HG03095 (cell line): Measurements from ENCODE around the gene ENPP5.
"Not testable (repeated sequence)": the region's sequence is repeated elsewhere in the genome, so short reads cannot be mapped to it uniquely, and the experiment has no call there.

Experiments used
- ATAC-seq: cut with Tn5 transposase; IDR thresholded peaks from one replicate; pipeline ENCODE4 v1.9.1; 2021; ENCODE audit warnings: moderate library complexity; ENCODE audit not compliant: unreplicated experiment

ENPP5 gene

DNA sequence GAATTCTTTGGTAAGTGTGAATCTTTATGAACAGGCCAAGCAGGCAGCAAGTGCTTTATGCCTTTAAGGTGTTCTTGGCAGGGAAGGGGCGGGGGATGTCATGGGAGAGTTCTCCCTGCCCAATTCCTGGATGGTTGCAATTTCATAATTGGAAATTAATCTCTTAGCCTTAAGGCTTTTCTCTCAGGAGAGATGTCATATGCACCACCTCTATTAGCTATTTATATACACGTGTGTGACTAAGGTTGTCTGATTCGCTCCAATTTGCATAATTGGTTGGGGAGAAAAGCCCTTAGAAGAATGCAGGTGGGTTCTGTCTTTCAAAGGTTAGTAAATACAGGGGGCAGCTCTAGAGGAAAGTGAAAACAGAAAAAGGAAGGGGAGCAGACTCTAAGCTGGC, 5.2 kb upstream of the ENPP5 start:
- no peak for ATAC-seq

DNA sequence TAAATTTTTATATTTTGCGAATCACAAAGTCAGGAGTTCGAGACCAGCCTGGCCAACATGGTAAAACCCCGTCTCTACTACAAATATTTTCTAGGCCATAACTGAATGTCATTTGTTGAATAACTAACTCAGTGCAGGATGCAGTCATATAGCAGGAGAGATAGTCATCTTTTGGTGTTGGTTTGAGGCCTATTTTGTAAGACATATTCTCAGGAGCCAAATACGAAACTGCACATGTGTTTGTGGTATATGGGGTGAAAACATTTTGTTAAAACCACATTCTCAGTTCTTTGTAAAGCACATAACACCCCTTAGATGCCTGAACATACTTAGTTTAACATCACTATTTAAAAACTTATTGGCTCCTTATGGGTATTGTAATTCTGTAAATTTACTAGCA, 4.7 kb upstream of the ENPP5 start:
- peak; percentile 83 for ATAC-seq

DNA sequence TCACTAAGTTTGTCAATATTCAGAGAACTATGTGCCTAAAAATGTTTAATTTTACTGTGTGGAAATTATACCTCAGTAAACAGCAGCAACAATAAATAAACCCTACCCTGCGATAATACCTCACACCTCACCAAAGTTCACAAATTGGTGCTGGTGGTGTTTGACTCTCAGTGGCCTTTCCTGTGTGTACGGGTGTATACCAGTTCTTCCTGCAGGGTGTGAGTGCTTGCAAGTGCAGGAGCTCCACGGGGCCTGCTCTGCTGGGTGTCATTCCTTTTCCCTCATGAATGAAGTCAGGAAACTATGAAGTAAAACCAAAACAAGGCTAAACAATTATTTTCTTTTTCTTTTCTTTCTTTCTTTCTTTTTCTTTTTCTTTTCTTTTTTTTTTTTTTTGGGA, 4.1 kb upstream of the ENPP5 start:
- no peak for ATAC-seq

- no peak for ATAC-seq
These were observed 1.4 kb upstream of the ENPP5 start for GRCh38 chr6:46172176-46172575.

DNA sequence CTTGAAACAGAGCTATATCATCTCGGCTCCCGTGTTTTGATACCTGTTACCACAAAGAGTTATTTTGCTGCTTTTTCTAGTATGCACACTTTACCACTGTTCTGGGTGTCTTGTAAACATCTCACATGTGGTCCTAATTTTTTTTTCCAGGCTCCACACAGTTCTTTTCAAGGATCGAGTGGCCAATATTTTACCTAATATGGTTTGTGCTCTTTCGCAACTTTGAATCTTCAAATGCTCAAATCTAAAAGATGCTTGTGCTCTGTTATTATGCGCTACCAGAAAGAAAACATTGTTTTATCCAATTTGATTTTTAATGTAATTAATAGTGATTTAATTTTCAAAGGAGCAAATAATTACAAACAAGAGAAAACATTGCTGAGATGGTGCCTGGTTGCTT, 10.7 kb downstream of the ENPP5 start:
- ATAC-seq: no peak

GRCh38 chr6:46159229-46159628, 11.6 kb downstream of the ENPP5 start:
- no peak for ATAC-seq

DNA sequence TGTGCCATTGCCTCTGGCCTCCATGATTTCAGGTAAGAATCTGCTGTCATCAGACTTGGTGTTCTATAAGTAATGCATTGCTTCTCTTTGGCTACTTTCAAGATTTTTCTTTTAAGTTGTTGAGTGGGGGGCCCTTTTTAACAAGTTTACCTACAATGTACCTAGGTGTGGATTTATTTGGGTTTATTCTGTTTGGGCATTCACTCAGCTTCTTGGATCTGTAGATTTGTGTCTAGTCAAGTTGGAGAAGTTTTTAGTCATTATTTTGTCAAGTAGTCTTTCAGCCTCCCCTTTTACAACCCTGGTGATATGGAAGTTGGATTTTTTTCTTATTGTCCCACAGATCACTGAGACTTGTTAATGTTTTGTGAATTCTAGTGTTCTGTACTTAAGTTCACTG, 14.1 kb downstream of the ENPP5 start:
- no peak for ATAC-seq

DNA sequence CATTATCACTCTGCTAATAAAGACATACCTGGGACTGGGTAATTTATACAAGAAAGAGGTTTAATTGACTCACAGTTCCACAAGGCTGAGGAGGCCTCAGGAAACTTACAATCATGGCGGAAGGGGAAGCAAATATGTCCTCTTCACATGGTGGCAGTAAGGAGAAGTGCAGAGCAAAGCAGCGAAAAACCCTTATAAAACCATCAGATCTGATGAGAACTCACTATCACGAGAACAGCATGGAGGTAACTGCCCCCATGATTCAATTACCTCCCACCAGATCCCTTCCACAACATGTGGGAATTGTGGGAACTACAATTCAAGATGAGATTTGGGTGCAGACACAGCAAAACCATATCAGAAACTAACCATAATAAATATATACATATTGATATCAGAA, 21.7 kb downstream of the ENPP5 start:
- ATAC-seq: not testable (repeated sequence)

DNA sequence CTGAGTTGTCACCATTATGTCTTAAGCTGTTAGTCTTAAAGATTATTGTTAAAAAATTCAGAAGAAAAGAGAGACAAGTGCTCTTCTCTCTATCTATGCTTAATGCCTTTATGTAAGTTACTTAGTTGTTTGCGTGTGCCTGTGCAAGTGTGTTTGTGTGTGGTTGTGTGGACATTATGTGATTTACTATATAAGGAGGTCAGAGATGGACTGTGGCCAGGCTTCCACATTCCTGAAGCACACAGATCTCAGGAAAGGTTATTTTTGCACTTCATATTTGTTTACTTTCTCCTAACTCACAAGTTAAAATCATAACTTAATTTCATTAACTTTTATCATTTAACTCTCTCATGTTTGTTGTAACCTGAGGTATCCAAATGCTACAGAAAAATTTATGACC, 26.5 kb downstream of the ENPP5 start:
- no peak for ATAC-seq

DNA sequence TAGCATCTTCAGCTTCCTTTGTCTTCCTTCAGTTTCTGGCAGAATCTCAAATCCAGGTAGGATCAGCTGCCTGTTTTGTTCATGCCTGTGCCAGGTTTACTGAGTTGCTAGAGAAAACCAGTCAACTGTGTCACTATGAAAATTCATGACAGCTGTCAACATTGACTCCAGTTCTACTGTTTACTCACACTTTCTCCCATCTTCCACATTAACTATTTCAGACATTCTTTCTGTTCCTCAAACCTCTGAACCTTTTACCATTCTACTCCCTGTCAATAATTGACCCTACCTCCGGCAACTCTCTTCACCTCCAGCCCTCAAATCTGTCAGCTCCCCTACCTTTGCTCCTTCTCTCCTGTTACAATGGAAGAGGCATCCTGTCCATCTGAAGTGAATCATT, 32.5 kb downstream of the ENPP5 start:
- peak; percentile 78 for ATAC-seq

DNA sequence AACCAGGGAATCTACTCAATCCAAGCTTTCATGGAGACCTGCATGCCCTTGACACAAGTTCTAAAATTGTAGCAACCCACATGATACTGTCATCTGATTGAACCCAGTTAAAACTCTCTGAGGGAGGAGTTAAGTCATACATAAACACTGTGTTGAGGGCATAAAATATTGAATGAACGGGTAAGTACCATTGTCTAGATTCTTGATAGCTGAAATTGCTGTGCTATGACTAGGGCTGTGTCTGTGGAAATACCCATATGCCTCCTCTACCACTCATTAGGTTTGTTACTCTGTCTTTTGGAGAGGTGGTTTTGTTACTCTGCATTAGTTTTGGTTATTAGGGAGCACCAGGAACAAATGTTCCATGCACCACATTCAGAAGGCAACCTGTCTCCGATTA, 33.4 kb downstream of the ENPP5 start:
- ATAC-seq: no peak

- no peak for ATAC-seq
These were observed 33.9 kb downstream of the ENPP5 start for GRCh38 chr6:46136831-46137230.

- ATAC-seq: no peak
These were observed 35.6 kb downstream of the ENPP5 start for GRCh38 chr6:46135176-46135575.

- ATAC-seq: no peak
These were observed 36.6 kb downstream of the ENPP5 start for GRCh38 chr6:46134216-46134615.

DNA sequence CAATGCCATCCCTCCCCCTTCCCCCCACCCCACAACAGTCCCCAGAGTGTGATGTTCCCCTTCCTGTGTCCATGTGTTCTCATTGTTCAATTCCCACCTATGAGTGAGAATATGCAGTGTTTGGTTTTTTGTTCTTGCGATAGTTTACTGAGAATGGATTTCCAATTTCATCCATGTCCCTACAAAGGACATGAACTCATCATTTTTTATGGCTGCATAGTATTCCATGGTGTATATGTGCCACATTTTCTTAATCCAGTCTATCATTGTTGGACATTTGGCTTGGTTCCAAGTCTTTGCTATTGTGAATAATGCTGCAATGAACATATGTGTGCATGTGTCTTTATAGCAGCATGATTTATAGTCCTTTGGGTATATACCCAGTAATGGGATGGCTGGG, 39.5 kb downstream of the ENPP5 start:
- ATAC-seq: not testable (repeated sequence)

- no peak for ATAC-seq
These were observed 40.1 kb downstream of the ENPP5 start for GRCh38 chr6:46130666-46131065.

- ATAC-seq: peak; percentile 97
These were observed 40.9 kb downstream of the ENPP5 start, which contains the start of gene ENPP4 for GRCh38 chr6:46129629-46130511. TSS of gene ENPP4 (plus strand) at chr6:46129989. CDS start at chr6:46139584, 9,595 bp downstream.

DNA sequence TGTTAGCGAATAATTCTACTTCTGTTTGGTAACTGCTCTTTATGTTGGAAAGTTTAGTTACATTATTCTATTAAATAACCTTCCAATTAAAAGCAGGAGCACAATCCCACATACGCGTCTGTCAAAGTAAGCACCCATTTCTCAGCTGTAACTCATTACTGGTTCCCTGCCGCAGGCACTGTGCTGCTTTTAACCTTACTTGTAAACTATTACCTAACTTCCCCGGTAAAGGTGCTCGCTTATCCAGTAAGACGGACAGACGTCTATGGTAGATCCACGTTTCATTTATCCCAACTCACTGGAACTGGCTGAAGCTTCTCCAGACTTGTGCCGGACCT, 41.5 kb downstream of the ENPP5 start:
- ATAC-seq: peak; percentile 11

GRCh38 chr6:46128476-46128875, 42.3 kb downstream of the ENPP5 start:
- ATAC-seq: no peak

DNA sequence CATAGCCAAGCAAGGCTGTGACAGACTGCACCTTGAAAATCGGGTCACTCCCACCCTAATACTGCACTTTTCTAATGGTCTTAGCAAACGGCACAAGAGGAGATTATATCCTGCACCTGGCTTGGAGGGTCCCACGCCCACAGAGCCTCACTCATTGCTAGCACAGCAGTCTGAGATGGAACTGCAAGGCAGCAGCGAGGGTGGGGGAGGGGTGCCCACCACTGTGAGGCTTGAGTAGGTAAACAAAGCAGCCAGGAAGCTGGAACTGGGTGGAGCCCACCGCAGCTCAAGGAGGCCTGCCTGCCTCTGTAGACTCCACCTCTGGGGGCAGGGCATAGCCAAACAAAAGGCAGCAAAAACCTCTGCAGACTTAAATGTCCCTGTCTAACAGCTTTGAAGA, 51.1 kb downstream of the ENPP5 start:
- ATAC-seq: not testable (repeated sequence)

DNA sequence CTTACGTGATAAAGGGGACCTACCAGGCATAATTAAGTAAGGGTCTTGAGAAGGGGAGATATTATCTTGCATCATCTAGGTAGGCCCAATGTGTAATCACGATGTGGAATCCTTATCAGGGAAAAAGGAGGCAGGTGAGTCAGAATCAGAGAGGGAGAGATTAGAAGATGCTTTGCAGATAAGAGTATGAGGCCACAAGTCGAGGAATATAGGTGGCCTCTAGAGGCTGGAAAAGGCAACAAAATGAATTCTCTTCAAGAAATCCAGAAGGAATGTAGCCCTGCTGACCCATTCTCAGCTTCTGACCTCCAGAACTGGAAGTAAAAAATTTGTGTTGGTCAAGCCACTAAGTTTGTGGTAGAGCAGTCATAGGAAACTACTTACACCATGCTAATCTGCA, 51.9 kb downstream of the ENPP5 start:
- no peak for ATAC-seq

DNA sequence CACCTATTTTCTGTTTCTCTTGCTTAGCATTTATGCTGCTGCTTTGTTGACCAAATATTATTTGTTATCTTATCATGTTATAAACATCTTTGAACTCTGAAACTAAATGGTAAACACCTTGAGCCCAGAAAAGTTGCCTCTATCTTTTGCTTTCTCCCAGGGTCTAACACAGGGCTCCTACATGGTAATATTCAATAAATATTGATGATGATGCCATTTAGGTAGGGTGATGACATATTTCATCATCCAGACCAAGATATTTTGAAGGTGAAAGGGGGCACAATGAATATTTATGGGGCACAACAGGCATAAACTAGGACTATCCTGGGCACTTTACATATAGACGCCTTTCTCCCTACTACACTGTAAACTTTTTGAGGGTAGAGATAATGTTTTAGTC, 52.6 kb downstream of the ENPP5 start:
- ATAC-seq: no peak

- no peak for ATAC-seq
These were observed 54.5 kb downstream of the ENPP5 start for GRCh38 chr6:46116289-46116688.
